ENCODE measurements around the gene OSBPL5.

DNA sequence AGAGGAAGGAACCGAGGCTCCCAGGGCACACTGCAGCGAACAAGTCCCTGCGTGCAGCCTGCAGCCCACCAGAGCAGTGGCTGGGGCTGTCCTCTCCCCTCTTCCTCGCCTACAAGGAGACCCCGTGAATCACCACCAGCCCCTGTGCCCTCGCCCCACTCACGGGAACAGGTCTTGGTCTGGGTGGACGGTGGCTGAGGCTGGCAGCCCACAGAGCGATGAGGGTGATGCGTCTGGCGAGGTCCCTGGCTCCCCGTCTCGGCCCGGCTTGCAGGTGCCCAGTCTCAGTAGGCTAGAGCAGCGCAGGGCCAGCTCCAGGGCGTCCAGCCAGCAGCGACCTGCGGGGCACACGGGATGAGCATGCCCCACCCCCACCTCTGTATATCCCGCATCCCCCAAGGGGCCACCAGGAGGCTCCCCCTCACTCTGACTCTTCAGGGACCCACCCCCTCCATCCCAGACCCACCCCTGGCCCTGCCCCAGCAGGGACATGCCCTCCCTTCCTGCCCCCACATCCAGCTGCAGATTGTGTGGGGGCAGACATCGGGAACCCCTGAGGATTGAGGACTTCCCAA, 57.4 kb downstream of the OSBPL5 start:
- TF ChIP-seq, protein P1, sequence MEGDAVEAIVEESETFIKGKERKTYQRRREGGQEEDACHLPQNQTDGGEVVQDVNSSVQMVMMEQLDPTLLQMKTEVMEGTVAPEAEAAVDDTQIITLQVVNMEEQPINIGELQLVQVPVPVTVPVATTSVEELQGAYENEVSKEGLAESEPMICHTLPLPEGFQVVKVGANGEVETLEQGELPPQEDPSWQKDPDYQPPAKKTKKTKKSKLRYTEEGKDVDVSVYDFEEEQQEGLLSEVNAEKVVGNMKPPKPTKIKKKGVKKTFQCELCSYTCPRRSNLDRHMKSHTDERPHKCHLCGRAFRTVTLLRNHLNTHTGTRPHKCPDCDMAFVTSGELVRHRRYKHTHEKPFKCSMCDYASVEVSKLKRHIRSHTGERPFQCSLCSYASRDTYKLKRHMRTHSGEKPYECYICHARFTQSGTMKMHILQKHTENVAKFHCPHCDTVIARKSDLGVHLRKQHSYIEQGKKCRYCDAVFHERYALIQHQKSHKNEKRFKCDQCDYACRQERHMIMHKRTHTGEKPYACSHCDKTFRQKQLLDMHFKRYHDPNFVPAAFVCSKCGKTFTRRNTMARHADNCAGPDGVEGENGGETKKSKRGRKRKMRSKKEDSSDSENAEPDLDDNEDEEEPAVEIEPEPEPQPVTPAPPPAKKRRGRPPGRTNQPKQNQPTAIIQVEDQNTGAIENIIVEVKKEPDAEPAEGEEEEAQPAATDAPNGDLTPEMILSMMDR (IDR thresholded peaks at IDR 0.05 in 4 of 5, conservative IDR thresholded peaks at IDR 0.05 in 1 of 5) = no peak
- TF ChIP-seq POLR2A (IDR thresholded peaks at IDR 0.05) = no peak

Measured in gastrocnemius medialis (tissue), 4 donors.